ENCODE data around the gene TWIST1.

TWIST1 gene

GRCh38 chr7:19117091-19117869 is at the start of gene TWIST1:
Gene TWIST1, minus strand, starts transcription at chr7:19117636. Its CDS starts 315 bp downstream, at chr7:19117321.
- no peak for DNase-seq (ENCODE audit: low read depth)

- DNase-seq (ENCODE audit: low read depth), result no peak
Observed at GRCh38 chr7:19161671-19162070, 44.2 kb upstream of the TWIST1 start.

- no peak for DNase-seq (ENCODE audit: low read depth)
Observed at GRCh38 chr7:19146699-19147098, 29.3 kb upstream of the TWIST1 start.

GRCh38 chr7:19145434-19146115 is 28.1 kb upstream of the TWIST1 start:
- DNase-seq (ENCODE audit: low read depth), result no peak

GRCh38 chr7:19144661-19145433 is 27.4 kb upstream of the TWIST1 start, which contains the start of gene FERD3L:
Gene FERD3L, minus strand, starts transcription at chr7:19145421. Its CDS starts 59 bp downstream, at chr7:19145362.
- DNase-seq (ENCODE audit: low read depth), result no peak

GRCh38 chr7:19143881-19144574 is 26.6 kb upstream of the TWIST1 start:
- no peak for DNase-seq (ENCODE audit: low read depth)

GRCh38 chr7:19139706-19140327 is 22.4 kb upstream of the TWIST1 start:
- DNase-seq (ENCODE audit: low read depth), result no peak

- no peak for DNase-seq (ENCODE audit: low read depth)
Observed at GRCh38 chr7:19133886-19134285, 16.4 kb upstream of the TWIST1 start.

- DNase-seq (ENCODE audit: low read depth), result no peak
Observed at GRCh38 chr7:19133390-19133789, 16.0 kb upstream of the TWIST1 start.

- DNase-seq (ENCODE audit: low read depth), result no peak
Observed at GRCh38 chr7:19128856-19129255, 11.4 kb upstream of the TWIST1 start.

- DNase-seq (ENCODE audit: low read depth), result no peak
Observed at GRCh38 chr7:19121977-19122588, 4.6 kb upstream of the TWIST1 start.

- no peak for DNase-seq (ENCODE audit: low read depth)
Observed at GRCh38 chr7:19119870-19120486, 2.5 kb upstream of the TWIST1 start.

GRCh38 chr7:19119372-19119771 is 1.9 kb upstream of the TWIST1 start:
- no peak for DNase-seq (ENCODE audit: low read depth)

GRCh38 chr7:19118636-19119371 is 1.4 kb upstream of the TWIST1 start:
- no peak for DNase-seq (ENCODE audit: low read depth)

GRCh38 chr7:19117870-19118608 is 603 bp upstream of the TWIST1 start:
- DNase-seq (ENCODE audit: low read depth), result no peak

GRCh38 chr7:19116121-19117090 is 1.0 kb downstream of the TWIST1 start:
- no peak for DNase-seq (ENCODE audit: low read depth)

- DNase-seq (ENCODE audit: low read depth), result no peak
Observed at GRCh38 chr7:19114551-19114855, 2.9 kb downstream of the TWIST1 start.

- no peak for DNase-seq (ENCODE audit: low read depth)
Observed at GRCh38 chr7:19113855-19114550, 3.4 kb downstream of the TWIST1 start.
